ENCODE measurements around the gene ZEB1.

Gene ZEB1

DNA sequence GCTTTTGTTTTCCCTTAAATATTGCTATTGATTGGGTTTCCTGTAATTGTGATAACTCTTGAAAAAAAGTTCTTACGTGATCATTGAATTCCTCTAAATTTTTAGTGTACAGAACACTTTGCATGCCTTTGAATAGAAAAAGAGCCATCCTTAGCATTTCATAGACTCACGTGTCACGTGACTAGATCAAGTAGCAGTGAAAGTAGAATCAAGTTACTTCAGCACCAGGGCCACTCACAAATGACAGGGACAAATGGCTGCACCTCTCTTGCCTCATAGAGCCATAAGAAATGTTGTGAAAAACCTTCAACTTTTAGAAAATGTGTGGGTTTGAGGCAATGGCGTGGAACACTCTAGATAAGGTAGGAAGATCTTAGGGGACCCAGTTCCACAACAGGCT, 203.8 kb downstream of the ZEB1 start:
- TF ChIP-seq CTCF (conservative IDR thresholded peaks at IDR 0.05; ENCODE audit: low read length): no peak
- no peak for TF ChIP-seq EZH2phosphoT487 (IDR thresholded peaks at IDR 0.05; ENCODE audit: borderline replicate concordance)
- Histone ChIP-seq H3K36me3 (ENCODE audit: insufficient read depth, low read length) (peaks cover 79% of the 10 kb centered on the region), H3K79me2 (ENCODE audit: insufficient read depth, low read length) (no peaks in the 10 kb centered on the region), H3F3A (ENCODE audit: low read depth) (no peaks in the 10 kb centered on the region), H2AFZ (ENCODE audit: low read length) (no peak overlapping the region), H3K9ac (ENCODE audit: low read depth, low read length, poor library complexity, severe bottlenecking) (no peak overlapping the region), H3K9me3 (ENCODE audit: insufficient read depth, low read depth, low read length) (no peaks in the 10 kb centered on the region), H3K9me2 (replicated peaks; ENCODE audit: low read depth, low read length) (no peaks in the 10 kb centered on the region), H3K4me1 (ENCODE audit: insufficient read depth, low read length, poor library complexity, severe bottlenecking) (no peaks in the 10 kb centered on the region), H3K27me3 (ENCODE audit: insufficient read depth, low read length, poor library complexity, severe bottlenecking) (no peaks in the 10 kb centered on the region), H3K4me2 (ENCODE audit: low read depth, low read length, poor library complexity, severe bottlenecking) (no peak overlapping the region), H4K20me1 (ENCODE audit: insufficient read depth, low read length, poor library complexity, severe bottlenecking) (no peaks in the 10 kb centered on the region), H3K4me3 (ENCODE audit: low read length, poor library complexity, severe bottlenecking) (no peak overlapping the region)

- Histone ChIP-seq H3K79me2 (ENCODE audit: insufficient read depth, low read length) (no peaks in the 10 kb centered on the region), H3K4me2 (ENCODE audit: low read depth, low read length, poor library complexity, severe bottlenecking) (no peak overlapping the region), H4K20me1 (ENCODE audit: insufficient read depth, low read length, poor library complexity, severe bottlenecking) (no peaks in the 10 kb centered on the region), H3F3A (ENCODE audit: low read depth) (no peaks in the 10 kb centered on the region), H3K4me1 (ENCODE audit: insufficient read depth, low read length, poor library complexity, severe bottlenecking) (no peaks in the 10 kb centered on the region), H3K9me2 (replicated peaks; ENCODE audit: low read depth, low read length) (no peaks in the 10 kb centered on the region), H2AFZ (ENCODE audit: low read length) (no peak overlapping the region), H3K4me3 (ENCODE audit: low read length, poor library complexity, severe bottlenecking) (no peak overlapping the region), H3K36me3 (ENCODE audit: insufficient read depth, low read length) (peaks cover 74% of the 10 kb centered on the region), H3K27me3 (ENCODE audit: insufficient read depth, low read length, poor library complexity, severe bottlenecking) (no peaks in the 10 kb centered on the region), H3K9ac (ENCODE audit: low read depth, low read length, poor library complexity, severe bottlenecking) (no peak overlapping the region), H3K9me3 (ENCODE audit: insufficient read depth, low read depth, low read length) (no peaks in the 10 kb centered on the region)
- TF ChIP-seq EZH2phosphoT487 (IDR thresholded peaks at IDR 0.05; ENCODE audit: borderline replicate concordance): no peak
- TF ChIP-seq CTCF (conservative IDR thresholded peaks at IDR 0.05; ENCODE audit: low read length): no peak
These were observed 205.4 kb downstream of the ZEB1 start for GRCh38 chr10:31524460-31524859.

- Histone ChIP-seq H3F3A (ENCODE audit: low read depth) (no peaks in the 10 kb centered on the region), H3K4me3 (ENCODE audit: low read length, poor library complexity, severe bottlenecking) (no peak overlapping the region), H3K79me2 (ENCODE audit: insufficient read depth, low read length) (no peaks in the 10 kb centered on the region), H3K4me1 (ENCODE audit: insufficient read depth, low read length, poor library complexity, severe bottlenecking) (no peaks in the 10 kb centered on the region), H4K20me1 (ENCODE audit: insufficient read depth, low read length, poor library complexity, severe bottlenecking) (no peaks in the 10 kb centered on the region), H3K9ac (ENCODE audit: low read depth, low read length, poor library complexity, severe bottlenecking) (no peak overlapping the region), H3K9me3 (ENCODE audit: insufficient read depth, low read depth, low read length) (no peaks in the 10 kb centered on the region), H3K36me3 (ENCODE audit: insufficient read depth, low read length) (peaks cover 59% of the 10 kb centered on the region), H3K4me2 (ENCODE audit: low read depth, low read length, poor library complexity, severe bottlenecking) (no peak overlapping the region), H2AFZ (ENCODE audit: low read length) (no peak overlapping the region), H3K9me2 (replicated peaks; ENCODE audit: low read depth, low read length) (no peaks in the 10 kb centered on the region), H3K27me3 (ENCODE audit: insufficient read depth, low read length, poor library complexity, severe bottlenecking) (no peaks in the 10 kb centered on the region)
- TF ChIP-seq EZH2phosphoT487 (IDR thresholded peaks at IDR 0.05; ENCODE audit: borderline replicate concordance) (no peak), CTCF (conservative IDR thresholded peaks at IDR 0.05; ENCODE audit: low read length) (no peak)
These were observed 207.2 kb downstream of the ZEB1 start for GRCh38 chr10:31526178-31526577.
